Activated CD4-positive, alpha-beta T cell treated with anti-CD3 and anti-CD28 coated beads, Interleukin-2, amount 50 U/mL, for 48 hours (primary cell): ENCODE measurements around the gene LDB1.

Experiments used
- DNase-seq, 2 experiments: peaks; one replicate each; pipeline ENCODE4 v3.0.0-alpha.2; 2020

The LDB1 gene

GRCh38 chr10:102113261-102113955 is 6.8 kb downstream of the LDB1 start:
- peak; percentile 19 to 35 for DNase-seq

GRCh38 chr10:102112210-102112817 is 7.9 kb downstream of the LDB1 start:
- no peak for DNase-seq

- DNase-seq, result no peak
Measured at GRCh38 chr10:102111276-102111675, 8.9 kb downstream of the LDB1 start.

DNA sequence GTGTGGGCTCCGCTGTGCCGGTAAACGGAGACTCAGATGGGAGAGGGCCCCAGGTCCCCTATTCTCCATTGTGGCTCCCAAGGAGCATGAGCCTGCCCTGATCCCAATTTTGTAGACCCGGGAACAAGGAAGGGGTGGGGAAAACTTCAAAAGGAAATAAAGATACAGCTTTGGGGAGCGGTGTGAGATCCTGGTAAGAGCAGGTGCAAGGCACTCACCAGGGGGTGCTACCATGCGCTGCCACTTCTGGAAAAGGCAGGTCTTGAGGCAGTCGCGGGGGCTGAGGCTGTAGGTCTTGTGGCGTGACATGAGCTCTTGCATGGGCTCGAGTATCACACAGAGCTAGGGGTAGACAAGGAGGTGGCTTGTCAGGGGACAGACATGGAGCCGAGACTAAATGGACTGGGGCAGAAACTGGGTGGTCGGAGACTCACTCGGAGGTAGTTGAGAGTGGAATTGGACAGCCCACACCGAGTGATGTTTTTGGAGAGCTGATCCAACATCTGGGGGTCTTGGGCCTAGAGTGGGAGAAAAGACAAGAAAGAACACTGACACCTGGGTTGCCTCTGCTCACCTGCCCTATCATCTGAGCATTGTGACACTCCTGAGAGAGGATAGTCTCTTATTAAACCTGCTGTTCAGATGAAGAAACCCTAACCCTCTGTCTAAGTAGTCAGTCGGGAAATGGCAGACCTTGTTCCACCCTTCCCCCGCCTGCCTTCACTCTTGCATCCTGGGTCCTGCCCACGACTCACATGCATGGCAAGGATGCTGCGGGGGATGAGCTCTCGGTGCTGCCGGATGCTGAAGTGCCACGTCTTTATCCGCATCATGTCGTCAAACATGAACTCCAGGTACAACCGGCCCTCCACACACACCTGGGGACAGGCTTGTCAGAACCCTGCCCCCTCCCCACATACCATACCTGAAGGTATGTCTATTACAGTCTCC is 10.7 kb downstream of the LDB1 start:
- no peak for DNase-seq

- DNase-seq, result no peak
Measured at GRCh38 chr10:102106998-102107397, 13.2 kb downstream of the LDB1 start.

- DNase-seq, result no peak
Measured at GRCh38 chr10:102102421-102102820, 17.7 kb downstream of the LDB1 start.

DNA sequence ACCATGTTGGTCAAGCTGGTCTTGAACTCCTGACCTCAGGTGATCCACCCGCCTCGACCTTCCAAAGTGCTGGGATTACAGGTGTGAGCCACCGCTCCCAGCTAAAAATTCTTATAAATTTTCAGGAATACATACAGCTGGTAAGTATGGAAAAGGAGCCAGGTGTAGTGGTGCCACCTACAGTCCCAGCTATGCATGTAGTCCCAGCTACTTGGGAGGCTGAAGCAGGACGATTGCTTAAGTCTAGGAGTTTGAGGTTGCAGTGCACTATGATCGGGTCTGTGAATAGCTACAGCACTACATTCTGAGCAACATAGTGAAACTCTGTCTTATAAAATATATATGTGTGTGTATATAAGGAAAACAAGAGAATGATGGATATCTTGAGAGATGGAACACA is 19.0 kb downstream of the LDB1 start:
- DNase-seq, result no peak

DNA sequence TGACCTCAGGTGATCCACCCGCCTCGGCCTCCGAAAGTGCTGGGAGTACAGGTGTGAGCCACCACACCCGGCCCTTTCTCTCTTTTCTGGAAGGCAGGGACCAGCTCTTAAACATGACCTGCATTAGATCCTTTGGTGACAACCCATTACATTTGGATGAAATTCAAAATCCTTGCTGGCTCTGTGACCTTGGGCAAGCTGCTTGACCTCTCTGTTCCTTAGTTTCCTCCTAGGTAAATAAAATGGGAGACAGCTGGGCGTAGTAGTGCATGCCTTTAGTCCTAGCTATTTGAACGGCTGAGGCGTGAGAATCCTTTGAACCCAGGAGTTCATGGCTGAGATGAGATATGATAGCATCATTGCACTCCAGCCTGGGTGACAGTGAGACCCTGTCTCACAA is 23.7 kb downstream of the LDB1 start:
- DNase-seq, result no peak

DNA sequence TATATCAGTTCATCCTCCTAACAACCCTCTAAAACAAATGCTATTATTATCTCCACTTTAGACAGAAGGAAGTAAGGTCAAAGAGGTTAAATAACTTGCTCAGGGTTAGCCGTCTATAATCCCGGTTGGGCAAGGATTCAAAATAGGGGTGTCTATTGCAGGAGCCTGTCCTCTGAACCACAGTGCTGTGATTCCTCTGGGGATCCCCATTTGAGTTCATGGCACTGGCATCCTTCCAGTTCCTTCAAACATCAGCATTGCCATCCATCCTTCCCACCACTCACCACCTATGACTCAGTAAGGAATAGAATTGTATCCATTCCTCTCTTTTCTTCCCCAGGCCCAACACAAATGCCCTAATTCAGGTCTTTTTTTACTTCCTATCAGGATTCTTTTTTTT is 29.4 kb downstream of the LDB1 start:
- no peak for DNase-seq

GRCh38 chr10:102086196-102086595 is 34.0 kb downstream of the LDB1 start:
- no peak for DNase-seq

DNA sequence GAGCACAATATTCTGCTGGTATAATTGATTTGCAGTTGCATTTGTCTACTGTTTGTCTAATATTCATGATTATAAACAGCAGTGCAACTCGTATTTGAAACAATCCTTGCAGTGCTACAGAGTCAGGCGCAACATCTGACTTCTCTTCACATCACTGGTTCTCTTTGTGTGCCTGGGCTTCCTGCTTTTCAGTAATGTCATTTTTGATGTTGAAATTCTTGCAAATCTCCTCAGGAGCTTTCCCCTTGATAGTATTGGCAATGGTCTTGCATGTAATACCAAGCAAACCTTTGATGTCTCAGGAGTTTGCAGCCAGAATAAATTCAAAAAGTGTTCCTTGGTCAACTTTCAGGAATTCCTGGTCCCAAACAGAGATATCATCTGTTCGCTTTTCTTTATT is 34.8 kb downstream of the LDB1 start:
- DNase-seq, result no peak

GRCh38 chr10:102083541-102083940 is 36.6 kb downstream of the LDB1 start:
- DNase-seq, result no peak

DNA sequence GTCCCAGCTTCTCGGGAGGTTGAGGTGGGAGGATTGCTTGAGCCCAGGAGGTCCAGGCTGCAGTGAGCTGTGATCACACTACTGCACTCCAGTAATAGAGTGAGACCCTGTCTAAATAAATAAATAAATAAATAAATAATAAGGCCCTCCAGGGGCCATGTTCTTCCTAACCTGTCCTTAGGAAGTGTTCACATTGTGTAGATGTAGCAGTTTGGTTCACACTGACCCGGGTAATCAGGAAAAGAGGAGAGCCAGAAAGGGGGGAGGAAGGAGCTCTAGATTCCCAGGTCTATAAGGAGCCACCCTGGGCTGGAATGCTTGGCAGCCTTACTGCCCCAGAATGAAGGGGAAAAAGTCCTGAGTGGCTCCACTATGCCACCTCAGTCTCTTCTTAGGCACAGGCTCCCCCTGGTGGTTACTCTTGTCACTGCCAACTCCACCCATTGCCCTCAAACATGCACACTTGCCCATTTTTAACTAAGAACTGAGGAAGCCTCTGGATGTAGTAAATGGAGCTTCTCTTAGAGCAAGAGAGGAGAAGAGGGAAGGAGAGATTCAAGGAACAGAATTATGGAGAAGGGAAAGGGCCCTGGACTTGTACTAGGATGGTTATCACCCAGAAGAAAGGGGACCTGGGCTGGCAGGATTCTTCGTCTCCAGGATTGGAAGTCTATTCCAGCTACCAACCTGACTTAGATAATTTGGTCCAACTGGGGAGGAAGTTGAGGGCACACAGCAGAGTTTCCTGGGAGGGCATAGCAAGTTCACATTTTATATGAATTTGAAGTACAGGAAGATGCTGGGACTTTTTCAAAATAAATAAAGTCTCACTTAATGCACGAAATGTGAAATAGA is 47.3 kb downstream of the LDB1 start:
- peak; percentile 84 to 88 for DNase-seq

DNA sequence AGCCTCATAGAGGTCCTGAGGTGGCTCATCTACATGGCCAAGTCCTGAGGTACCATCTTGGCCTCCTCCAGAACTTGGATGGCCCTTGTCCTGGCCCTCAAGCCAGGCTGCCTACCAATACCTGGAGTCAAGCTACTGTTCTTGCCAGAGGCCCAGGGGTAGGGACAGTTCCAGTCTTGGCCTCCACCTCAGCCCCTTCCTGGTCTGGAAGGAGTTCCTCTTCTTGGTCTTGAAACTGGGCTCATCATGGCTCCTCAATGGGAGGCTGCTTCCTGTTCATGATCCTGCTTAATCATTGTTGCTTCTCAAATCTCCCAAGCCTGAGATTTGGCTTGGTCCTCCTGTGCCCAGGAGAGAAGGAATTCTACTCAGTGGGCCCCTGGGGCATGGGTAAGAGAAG is 51.1 kb downstream of the LDB1 start:
- no peak for DNase-seq

- no peak for DNase-seq
Measured at GRCh38 chr10:102068216-102068615, 52.0 kb downstream of the LDB1 start.

DNA sequence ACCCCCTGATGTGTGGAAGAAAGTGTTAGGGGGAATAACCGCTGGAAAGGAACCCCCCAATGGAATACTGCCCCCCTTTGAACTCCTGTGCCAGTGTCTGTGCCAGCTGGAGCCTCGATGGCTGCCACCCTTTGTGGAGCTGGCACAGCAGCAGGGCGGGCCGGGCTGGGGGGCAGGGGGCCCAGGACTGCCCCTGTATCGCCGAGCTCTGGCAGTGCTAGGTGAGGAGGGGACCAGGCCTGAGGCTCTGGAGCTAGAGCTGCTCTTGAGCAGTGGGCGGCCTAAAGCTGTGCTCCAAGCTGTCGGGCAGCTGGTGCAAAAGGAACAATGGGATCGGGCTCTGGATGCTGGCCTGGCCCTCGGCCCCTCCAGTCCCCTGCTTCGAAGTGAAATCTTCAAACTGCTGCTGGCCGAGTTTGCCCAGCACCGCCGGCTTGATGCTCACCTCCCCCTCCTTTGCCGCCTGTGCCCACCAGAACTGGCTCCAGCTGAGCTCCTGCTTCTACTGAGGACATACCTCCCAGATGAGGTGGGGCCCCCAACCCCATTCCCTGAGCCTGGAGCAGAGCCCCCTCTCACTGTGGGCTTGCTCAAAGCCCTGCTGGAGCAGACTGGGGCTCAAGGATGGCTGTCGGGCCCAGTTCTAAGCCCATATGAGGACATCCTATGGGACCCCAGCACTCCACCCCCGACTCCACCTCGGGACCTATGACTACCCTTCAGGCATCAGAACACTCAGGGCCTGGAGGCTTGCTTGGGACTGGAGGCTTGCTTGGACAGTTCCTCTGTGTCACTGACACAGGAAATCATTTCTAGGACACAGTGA is 52.9 kb downstream of the LDB1 start:
- DNase-seq, result no peak

GRCh38 chr10:102066399-102067088 is 53.6 kb downstream of the LDB1 start:
- no peak for DNase-seq

DNA sequence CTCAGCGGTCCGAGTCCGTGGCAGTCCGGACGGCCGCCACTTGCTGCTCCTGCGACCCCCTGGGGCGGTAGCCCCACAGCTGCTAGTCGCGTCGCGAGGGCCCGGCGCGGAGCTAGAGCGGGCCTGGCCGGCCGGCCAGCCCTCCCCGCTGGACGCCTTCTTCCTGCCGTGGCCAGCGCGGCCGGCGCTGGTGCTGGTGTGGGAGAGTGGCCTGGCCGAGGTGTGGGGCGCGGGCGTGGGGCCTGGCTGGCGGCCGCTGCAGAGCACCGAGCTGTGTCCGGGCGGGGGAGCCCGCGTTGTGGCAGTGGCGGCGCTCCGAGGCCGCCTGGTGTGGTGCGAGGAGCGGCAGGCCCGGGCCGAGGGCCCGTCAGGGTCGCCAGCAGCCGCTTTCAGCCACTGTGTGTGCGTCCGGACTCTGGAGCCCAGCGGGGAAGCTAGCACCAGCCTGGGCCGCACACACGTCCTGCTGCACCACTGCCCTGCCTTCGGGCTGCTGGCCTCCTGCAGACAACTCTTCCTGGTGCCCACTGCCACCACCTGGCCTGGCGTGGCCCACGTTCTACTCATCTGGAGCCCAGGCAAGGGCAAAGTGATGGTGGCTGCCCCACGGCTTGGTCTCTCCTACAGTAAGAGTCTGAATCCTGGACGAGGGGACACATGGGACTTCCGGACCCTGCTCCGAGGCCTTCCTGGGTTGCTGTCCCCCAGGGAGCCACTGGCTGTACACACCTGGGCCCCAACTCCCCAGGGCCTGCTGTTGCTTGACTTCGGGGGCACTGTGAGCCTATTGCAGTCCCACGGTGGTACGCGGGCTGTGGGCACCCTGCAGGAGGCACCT is 54.4 kb downstream of the LDB1 start:
- DNase-seq, result peak; percentile 24 to 33

DNA sequence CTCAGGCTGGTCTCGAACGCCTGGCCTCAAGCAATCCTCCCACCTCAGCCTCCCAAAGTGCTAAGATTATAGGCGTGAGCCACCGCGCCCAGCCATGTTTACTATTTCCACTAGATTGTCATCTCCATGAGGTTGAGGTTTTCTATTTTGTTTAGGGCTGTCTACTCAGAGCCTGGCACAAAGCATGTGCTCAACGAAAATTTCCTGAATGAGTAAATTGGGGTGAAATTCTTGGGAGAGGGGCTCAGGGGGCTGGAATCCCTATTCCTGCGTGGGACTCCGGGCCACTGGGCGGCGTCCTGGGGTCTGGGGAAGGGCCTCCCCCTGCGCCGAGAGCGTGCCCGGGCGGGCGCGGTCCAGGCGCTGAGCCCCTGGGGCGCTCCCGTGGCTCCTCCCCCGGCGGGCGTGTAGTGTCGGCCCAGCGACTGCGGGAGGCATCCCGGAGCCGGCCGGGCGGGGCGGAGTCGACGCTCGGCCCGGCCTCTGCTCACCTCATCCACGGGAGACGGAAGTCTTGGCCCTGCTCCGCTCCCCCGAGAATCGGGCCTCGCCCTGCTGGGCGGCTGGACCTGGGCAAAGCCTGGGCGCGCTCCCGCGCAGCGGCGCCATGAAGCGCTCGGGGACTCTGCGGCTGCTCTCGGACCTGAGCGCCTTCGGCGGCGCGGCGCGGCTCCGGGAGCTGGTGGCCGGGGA is 55.2 kb downstream of the LDB1 start, which contains the start of gene HPS6:
Gene HPS6 (plus strand): TSS at position 482 of the 693 bp plus-strand sequence. CDS start 126 bp downstream, at position 608.
- DNase-seq, result peak; percentile 91 to 92

DNA sequence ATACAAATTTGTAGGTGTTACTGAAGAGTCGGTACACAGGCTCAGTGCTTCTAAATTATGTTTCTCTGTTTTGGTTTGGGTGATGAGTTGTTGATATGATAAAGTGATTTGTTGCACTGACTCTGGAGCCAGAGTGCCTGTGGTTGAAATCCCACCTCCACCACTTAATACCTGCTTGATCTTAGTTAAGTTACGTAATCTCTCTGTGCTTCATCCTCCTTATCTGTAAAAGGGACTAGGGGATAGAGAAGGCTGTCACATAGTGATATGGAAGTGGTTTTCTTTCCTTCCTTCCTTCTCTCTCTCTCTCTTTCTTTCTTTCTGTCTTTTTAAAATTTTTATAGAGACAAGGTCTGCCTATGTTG is 55.7 kb downstream of the LDB1 start:
- DNase-seq, result no peak
